Gastroesophageal sphincter (tissue), 3 donors: ENCODE results near the gene P4HA3.

Experiments used
- EP300 ChIP-seq: sonication (generic); formaldehyde crosslinking; IDR thresholded peaks from one replicate; pipeline ENCODE4 v1.6.1; 2017; ENCODE audit warnings: antibody characterized with exemption, mild to moderate bottlenecking
- POLR2A ChIP-seq, 2 donors: fragments of 450-650 bp; IDR thresholded peaks; one replicate each; pipeline ENCODE4 v1.6.1; 2017; ENCODE audit warnings: antibody characterized with exemption in 2 of 2, mild to moderate bottlenecking in 2 of 2, moderate library complexity in 1 of 2
- POLR2AphosphoS5 ChIP-seq: sonication (generic); formaldehyde crosslinking; IDR thresholded peaks from one replicate; pipeline ENCODE4 v1.6.1; 2017; ENCODE audit warnings: antibody characterized with exemption
- TF ChIP-seq, protein P1 (sequence below), 4 experiments: fragments of 200-600 bp in 2 of 4; fragments of 450-650 bp in 2 of 4; sonication (generic) in 1 of 4; IDR thresholded peaks; one replicate each; pipeline ENCODE4 v1.5.1; 2017 to 2019; ENCODE audit warnings: antibody characterized with exemption in 4 of 4, mild to moderate bottlenecking in 2 of 4, moderate library complexity in 2 of 4

DNA sequence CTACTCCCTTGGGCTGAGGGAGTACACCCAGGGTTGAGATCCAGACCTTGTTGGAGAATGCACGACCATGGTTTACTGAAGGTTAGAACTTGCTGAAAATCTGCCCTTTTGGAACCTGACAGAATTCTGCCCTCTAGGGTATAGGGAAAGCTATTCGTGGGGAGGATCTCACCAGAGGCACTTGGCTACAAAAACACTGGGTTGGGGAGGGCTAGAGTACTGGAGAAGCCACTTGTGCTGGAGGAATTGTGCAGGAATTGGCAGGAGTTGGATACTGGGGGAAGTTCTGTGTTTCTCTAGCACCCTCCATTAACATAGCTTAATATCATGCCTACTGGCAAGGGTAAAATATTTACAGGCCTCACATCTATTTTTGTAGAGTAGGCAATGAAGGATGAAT lies 84.5 kb downstream of the P4HA3 start:
- TF ChIP-seq, protein P1, sequence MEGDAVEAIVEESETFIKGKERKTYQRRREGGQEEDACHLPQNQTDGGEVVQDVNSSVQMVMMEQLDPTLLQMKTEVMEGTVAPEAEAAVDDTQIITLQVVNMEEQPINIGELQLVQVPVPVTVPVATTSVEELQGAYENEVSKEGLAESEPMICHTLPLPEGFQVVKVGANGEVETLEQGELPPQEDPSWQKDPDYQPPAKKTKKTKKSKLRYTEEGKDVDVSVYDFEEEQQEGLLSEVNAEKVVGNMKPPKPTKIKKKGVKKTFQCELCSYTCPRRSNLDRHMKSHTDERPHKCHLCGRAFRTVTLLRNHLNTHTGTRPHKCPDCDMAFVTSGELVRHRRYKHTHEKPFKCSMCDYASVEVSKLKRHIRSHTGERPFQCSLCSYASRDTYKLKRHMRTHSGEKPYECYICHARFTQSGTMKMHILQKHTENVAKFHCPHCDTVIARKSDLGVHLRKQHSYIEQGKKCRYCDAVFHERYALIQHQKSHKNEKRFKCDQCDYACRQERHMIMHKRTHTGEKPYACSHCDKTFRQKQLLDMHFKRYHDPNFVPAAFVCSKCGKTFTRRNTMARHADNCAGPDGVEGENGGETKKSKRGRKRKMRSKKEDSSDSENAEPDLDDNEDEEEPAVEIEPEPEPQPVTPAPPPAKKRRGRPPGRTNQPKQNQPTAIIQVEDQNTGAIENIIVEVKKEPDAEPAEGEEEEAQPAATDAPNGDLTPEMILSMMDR (IDR thresholded peaks at IDR 0.05) = no peak
- no peak for TF ChIP-seq POLR2A (IDR thresholded peaks at IDR 0.05)
- TF ChIP-seq POLR2AphosphoS5 = no peak
- TF ChIP-seq EP300 = no peak
